Measurements from ENCODE around the gene CRYBG1.

- TF ChIP-seq CTCF (IDR thresholded peaks at IDR 0.05) = no peak
- TF ChIP-seq POLR2A (IDR thresholded peaks at IDR 0.05) = no peak
Measured at GRCh38 chr6:106525107-106525881, 164.8 kb downstream of the CRYBG1 start.
